Coronary artery (tissue), 2 donors: ENCODE measurements around the gene NUP42.

Experiments
- DNase-seq: peaks from one replicate; pipeline ENCODE4 v3.0.0-alpha.2; 2017; ENCODE audit warnings: low spot score
- H3K27ac ChIP-seq, 2 donors: fragments of 200-600 bp; sonication (generic); one replicate each; pipeline ENCODE4 v1.5.1; 2016 to 2019
- H3K4me3 ChIP-seq: fragments of 200-600 bp; sonication (generic); 2 replicates; pipeline ENCODE4 v1.5.1; 2016; ENCODE audit warnings: mild to moderate bottlenecking, moderate library complexity
- TF ChIP-seq, protein P1 (sequence below): fragments of 200-600 bp; sonication (generic); IDR thresholded peaks from one replicate; pipeline ENCODE4 v1.5.1; 2019; ENCODE audit warnings: antibody characterized with exemption

NUP42 gene, protein sequence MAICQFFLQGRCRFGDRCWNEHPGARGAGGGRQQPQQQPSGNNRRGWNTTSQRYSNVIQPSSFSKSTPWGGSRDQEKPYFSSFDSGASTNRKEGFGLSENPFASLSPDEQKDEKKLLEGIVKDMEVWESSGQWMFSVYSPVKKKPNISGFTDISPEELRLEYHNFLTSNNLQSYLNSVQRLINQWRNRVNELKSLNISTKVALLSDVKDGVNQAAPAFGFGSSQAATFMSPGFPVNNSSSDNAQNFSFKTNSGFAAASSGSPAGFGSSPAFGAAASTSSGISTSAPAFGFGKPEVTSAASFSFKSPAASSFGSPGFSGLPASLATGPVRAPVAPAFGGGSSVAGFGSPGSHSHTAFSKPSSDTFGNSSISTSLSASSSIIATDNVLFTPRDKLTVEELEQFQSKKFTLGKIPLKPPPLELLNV

DNA sequence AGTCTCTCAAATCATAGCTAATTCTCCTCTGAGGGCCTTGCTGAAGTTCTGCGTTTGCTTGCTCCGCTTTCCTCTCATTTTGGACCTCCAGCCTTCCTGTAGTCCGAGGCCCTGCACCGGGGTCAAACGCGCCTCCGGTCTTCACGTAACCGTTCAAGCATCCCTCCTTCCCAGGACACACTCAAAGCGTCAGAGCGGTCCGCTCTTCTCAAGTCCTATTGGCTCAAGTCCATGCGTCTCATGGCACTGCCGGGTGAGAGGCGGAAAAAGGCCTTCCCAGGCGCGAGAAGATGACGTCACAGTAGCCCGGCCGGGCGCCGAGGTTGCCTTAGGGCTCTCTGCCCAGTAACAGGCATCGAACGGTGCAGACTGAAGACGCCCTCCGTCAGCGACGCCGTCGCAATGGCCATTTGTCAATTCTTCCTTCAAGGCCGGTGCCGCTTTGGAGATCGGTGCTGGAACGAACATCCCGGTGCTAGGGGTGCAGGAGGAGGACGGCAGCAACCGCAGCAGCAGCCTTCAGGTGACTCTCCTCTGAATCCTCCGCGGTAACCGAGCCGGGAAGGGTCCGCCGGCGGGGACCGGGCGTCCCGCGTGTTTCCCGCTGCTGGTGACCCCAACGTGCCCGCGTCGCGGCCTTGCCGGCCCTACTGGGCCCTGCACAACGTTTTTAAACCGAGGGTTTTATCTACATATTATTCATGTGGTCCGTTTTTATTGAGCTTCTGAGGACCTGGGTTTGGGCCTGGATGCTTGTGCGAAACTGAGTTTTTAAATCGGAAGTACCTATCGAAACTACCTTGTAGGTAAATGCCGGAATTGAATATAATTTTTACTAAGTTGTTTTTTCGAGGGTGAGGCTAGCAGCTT lies at the start of gene NUP42:
NUP42 (plus strand) TSS at position 365 of the 870 bp plus-strand sequence; CDS start at position 403, 38 bp downstream.
- TF ChIP-seq, protein P1, sequence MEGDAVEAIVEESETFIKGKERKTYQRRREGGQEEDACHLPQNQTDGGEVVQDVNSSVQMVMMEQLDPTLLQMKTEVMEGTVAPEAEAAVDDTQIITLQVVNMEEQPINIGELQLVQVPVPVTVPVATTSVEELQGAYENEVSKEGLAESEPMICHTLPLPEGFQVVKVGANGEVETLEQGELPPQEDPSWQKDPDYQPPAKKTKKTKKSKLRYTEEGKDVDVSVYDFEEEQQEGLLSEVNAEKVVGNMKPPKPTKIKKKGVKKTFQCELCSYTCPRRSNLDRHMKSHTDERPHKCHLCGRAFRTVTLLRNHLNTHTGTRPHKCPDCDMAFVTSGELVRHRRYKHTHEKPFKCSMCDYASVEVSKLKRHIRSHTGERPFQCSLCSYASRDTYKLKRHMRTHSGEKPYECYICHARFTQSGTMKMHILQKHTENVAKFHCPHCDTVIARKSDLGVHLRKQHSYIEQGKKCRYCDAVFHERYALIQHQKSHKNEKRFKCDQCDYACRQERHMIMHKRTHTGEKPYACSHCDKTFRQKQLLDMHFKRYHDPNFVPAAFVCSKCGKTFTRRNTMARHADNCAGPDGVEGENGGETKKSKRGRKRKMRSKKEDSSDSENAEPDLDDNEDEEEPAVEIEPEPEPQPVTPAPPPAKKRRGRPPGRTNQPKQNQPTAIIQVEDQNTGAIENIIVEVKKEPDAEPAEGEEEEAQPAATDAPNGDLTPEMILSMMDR: no peak
- peak within 1 kb of the TSS; percentile 95 for H3K4me3 ChIP-seq
- DNase-seq: peak; percentile 98

DNA sequence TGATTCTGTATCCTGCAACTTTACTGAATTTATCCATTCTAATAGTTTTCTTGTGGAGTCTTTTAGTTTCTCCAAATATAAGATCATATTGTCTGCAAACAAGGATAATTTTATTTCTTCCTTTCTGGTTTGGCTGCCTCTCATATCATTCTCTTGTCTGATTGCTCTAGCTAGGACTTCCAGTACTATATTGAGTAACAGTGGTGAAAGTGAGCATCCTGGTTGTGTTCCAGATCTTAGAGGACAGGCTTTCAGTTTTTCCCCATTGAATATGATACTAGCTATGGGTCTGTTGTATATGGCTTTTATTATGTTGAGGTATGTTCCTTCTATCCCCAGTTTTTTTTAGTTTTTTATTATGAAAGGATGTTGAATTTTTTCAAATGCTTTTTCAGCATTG lies 48.1 kb upstream of the NUP42 start:
- H3K4me3 ChIP-seq: no peak overlapping the region
- H3K27ac ChIP-seq: no peak overlapping the region
- TF ChIP-seq, protein P1: no peak
- no peak for DNase-seq

More for the DNA sequence above, at the start of gene NUP42:
- H3K27ac ChIP-seq: peak within 1 kb of the TSS; percentile 86 to 96

DNA sequence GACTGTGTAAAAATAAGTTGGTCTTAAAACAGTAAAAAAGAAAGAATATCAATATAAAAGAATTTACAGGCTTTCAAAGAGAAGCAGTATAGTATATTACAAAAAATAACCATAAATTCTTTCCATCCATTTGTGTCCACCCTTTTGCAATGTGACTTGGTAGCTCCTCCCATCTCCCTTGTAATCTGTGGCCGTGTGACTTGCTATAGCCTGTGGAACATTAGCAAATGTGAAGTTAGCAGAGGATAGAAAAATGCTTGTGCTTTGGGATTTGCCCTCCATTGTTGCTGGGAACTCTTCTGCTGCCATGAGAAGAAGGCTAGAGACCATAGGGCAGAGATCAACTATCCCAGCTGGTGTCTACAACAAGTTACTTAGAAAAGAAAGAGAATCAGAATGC lies 46.1 kb upstream of the NUP42 start:
- DNase-seq: no peak
- no peak overlapping the region for H3K27ac ChIP-seq
- TF ChIP-seq, protein P1: no peak

DNA sequence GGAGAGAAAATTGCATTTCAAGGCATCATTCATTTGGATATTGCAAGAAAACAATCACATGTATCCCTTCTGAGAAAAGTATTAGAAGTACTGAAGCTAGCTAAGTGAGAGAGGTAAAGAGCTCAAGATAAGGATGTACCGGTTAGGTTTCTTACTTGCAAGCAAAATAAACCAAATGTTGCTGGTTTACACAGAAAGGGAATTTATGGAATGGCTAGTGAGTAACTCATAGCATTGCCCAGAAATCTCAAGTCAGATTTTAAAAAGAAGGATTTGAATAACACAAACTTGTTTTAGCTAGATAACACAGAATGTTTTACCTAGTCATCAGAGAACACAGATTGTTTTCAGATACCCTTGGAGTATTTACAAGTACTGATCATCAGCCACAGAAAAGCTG lies 45.6 kb upstream of the NUP42 start:
- no peak overlapping the region for H3K4me3 ChIP-seq
- H3K27ac ChIP-seq: no peak overlapping the region
- TF ChIP-seq, protein P1: no peak
- DNase-seq: no peak

More for the DNA sequence above, 46.1 kb upstream of the NUP42 start:
- H3K4me3 ChIP-seq: no peak overlapping the region

DNA sequence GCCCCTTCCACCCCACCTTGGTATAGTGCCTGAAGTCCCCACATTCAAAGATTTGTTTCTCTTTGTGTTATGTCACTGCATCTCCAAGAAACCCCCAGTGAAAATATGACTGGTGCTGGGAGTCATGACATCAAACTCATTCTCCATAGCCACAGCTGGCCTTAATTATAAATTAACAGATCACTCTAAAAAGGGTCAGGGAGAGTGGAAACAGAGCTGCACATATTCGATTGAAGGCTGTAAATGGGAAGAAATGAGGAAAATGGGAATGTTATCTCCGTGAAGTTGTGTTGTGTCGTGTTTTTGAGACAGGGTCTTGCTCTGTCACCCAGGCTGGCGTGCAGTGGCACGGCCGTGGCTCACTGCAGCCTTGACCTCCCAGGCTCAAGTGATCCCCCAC lies 24.2 kb upstream of the NUP42 start:
- DNase-seq: no peak
- TF ChIP-seq, protein P1: no peak
- H3K27ac ChIP-seq: no peak overlapping the region
- no peak overlapping the region for H3K4me3 ChIP-seq

DNA sequence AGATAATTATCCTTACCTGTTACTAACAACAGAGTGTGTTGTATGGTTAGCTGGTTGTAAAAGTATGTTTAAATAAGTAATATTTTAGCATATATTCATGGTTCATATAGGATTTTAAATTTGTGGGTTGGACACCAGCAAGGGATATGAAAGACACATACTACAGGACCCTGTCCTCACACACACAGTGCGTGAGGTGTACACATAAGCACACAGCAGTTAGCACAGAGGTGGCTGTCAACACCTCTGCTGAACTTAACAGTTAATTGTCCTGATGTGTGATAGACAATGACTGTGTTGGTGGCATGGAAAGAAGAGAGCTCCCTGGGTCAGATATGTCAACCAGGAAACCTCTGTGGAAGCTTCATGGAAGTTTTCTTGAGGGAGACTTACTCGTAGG lies 23.3 kb upstream of the NUP42 start:
- no peak for DNase-seq
- Histone ChIP-seq H3K27ac (no peak overlapping the region), H3K4me3 (no peak overlapping the region)
- TF ChIP-seq, protein P1: no peak
